ENCODE results near the gene FAM50B. TPM values are rescaled to one million over a fixed set of nuclear protein-coding genes. Genes with fewer than 3 reads are reported as not detected.

The FAM50B gene
- total and polyA plus RNA-seq, 2 of the 13 experiments (the other 11 are each of a cell fraction or from before 2014, with no cell fraction given) = 0.05 TPM; not detected in 1

GRCh38 chr6:3887150-3887700, 38.1 kb downstream of the FAM50B start (continued):
- no peak for TF ChIP-seq ZNF382 (CRISPR knock-in tag; IDR thresholded peaks at IDR 0.05; ENCODE audit: borderline replicate concordance)
- TF ChIP-seq ZNF646 (CRISPR knock-in tag; IDR thresholded peaks at IDR 0.05) = peak; percentile 72; the same call in 1 of the 2 replicates
- peak; percentile 71; the same call in 1 of the 2 replicates for TF ChIP-seq SMC3 (IDR thresholded peaks at IDR 0.05; ENCODE audit: low read length)
- no peak for TF ChIP-seq ZFYVE20 (CRISPR knock-in tag; IDR thresholded peaks at IDR 0.05; ENCODE audit: borderline replicate concordance, low read depth)
- peak; percentile 39; the same call in 1 of the 2 replicates for TF ChIP-seq PAXIP1 (CRISPR knock-in tag; conservative IDR thresholded peaks at IDR 0.05)
- no peak for TF ChIP-seq NRL (CRISPR knock-in tag; IDR thresholded peaks at IDR 0.05; ENCODE audit: borderline replicate concordance)
- TF ChIP-seq LBX2 (CRISPR knock-in tag; IDR thresholded peaks at IDR 0.05; ENCODE audit: borderline replicate concordance) = no peak
- TF ChIP-seq IKZF4 (CRISPR knock-in tag; IDR thresholded peaks at IDR 0.05; ENCODE audit: borderline replicate concordance, low read depth, not compliant biosample characterization) = peak; percentile 34
- TF ChIP-seq SPEN (CRISPR knock-in tag; IDR thresholded peaks at IDR 0.05; ENCODE audit: low read depth) = peak; percentile 29; the same call in 1 of the 2 replicates
- TF ChIP-seq MXD4 (CRISPR knock-in tag; IDR thresholded peaks at IDR 0.05) = peak; percentile 25; the same call in 1 of the 2 replicates
- no peak for TF ChIP-seq ZNF639 (CRISPR knock-in tag; conservative IDR thresholded peaks at IDR 0.05)
- peak; percentile 75 for TF ChIP-seq STAG1 (CRISPR knock-in tag; IDR thresholded peaks at IDR 0.05)
- TF ChIP-seq CCDC6 (CRISPR knock-in tag; IDR thresholded peaks at IDR 0.05) = 0 out of 2 replicates have a peak, but pooled peaks have one; percentile 26
- no peak for TF ChIP-seq MLX (CRISPR knock-in tag; IDR thresholded peaks at IDR 0.05)
- TF ChIP-seq ZNF350 (CRISPR knock-in tag; IDR thresholded peaks at IDR 0.05; ENCODE audit: borderline replicate concordance, low read depth) = 0 out of 2 replicates have a peak, but pooled peaks have one; percentile 14
- TF ChIP-seq ZNF136 (CRISPR knock-in tag; IDR thresholded peaks at IDR 0.05; ENCODE audit: low read depth) = 0 out of 2 replicates have a peak, but pooled peaks have one; percentile 38

All from HepG2 (cell line).